ENCODE data around the gene RNF187. TPM values are rescaled to one million over a fixed set of nuclear protein-coding genes. Genes with fewer than 3 reads are reported as not detected.

RNF187 gene
- total RNA-seq, 2 experiments from 2014 or later: 129 to 139 TPM

GRCh38 chr1:228452194-228453021 lies 34.8 kb upstream of the RNF187 start:
- ATAC-seq: no peak
- POLR2A ChIA-PET: interaction anchor here (1.3 kb wide), 1 partner anchor 20 kb away, joined by 3 read pairs; no protein-coding TSS in a partner anchor
- Mint-ChIP-seq H3K27ac (no peak overlapping the region), H3K27me3 (ENCODE audit: low read depth) (peaks cover 13% of the 10 kb centered on the region), H3K36me3 (ENCODE audit: low read depth) (peaks cover 8% of the 10 kb centered on the region), H3K4me1 (ENCODE audit: low read depth) (peaks cover 31% of the 10 kb centered on the region), H3K9me3 (ENCODE audit: insufficient read depth) (no peaks in the 10 kb centered on the region), H3K4me3 (no peak overlapping the region)
- no peak for DNase-seq
- CTCF ChIA-PET: no interaction called here

- ChIA-PET CTCF (no interaction called here), POLR2A (interaction anchor here (1.3 kb wide), 1 partner anchor 20 kb away, joined by 3 read pairs; no protein-coding TSS in a partner anchor)
- ATAC-seq (no peak), DNase-seq (no peak)
- Mint-ChIP-seq H3K9me3 (ENCODE audit: insufficient read depth) (no peaks in the 10 kb centered on the region), H3K36me3 (ENCODE audit: low read depth) (peaks cover 10% of the 10 kb centered on the region), H3K4me1 (ENCODE audit: low read depth) (peaks cover 31% of the 10 kb centered on the region), H3K27me3 (ENCODE audit: low read depth) (peaks cover 7% of the 10 kb centered on the region), H3K4me3 (no peak overlapping the region), H3K27ac (peak overlapping the region; percentile 1)
Measured at GRCh38 chr1:228453022-228453560, 34.1 kb upstream of the RNF187 start.

GRCh38 chr1:228453614-228454013 lies 33.6 kb upstream of the RNF187 start:
- DNase-seq (no peak), ATAC-seq (no peak)
- H3K27me3 Mint-ChIP-seq (ENCODE audit: low read depth): peaks cover 3% of the 10 kb centered on the region
- ChIA-PET CTCF (no interaction called here), POLR2A (no interaction called here)
- H3K36me3 Mint-ChIP-seq (ENCODE audit: low read depth): peaks cover 11% of the 10 kb centered on the region
- peaks cover 34% of the 10 kb centered on the region for H3K4me1 Mint-ChIP-seq (ENCODE audit: low read depth)
- H3K27ac Mint-ChIP-seq: no peak overlapping the region
- no peak overlapping the region for H3K4me3 Mint-ChIP-seq
- no peaks in the 10 kb centered on the region for H3K9me3 Mint-ChIP-seq (ENCODE audit: insufficient read depth)

DNA sequence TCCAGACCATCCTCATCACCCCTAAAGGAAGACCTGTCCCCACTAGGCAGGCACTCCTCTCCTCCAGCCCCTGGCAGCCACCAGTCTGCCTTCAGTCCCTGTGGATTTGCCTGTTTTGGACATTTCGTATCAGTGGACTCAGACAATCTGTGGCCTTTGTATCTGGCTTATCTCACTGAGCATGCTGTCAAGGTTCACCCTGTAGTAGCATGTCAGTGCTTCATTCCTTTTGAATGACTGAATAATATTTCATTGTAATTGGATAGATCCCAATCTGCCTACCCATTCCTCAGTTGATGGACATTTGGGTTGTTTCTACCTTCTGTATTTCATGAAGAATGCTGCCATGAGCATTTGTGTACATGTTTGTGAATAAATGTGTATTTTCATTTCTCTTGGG lies 32.9 kb upstream of the RNF187 start:
- ChIA-PET CTCF (no interaction called here), POLR2A (interaction anchor here (2.8 to 5.0 kb wide), 2 partner anchors 11 to 49 kb away, joined by 14 to 60 read pairs; partner anchors contain the start of gene TRIM11)
- peak overlapping the region; percentile 19 for H3K27ac Mint-ChIP-seq
- H3K27me3 Mint-ChIP-seq (ENCODE audit: low read depth): peaks cover under 1% of the 10 kb centered on the region
- DNase-seq: no peak
- H3K36me3 Mint-ChIP-seq (ENCODE audit: low read depth): peaks cover 12% of the 10 kb centered on the region
- H3K4me3 Mint-ChIP-seq: no peak overlapping the region
- no peaks in the 10 kb centered on the region for H3K9me3 Mint-ChIP-seq (ENCODE audit: insufficient read depth)
- H3K4me1 Mint-ChIP-seq (ENCODE audit: low read depth): peaks cover 36% of the 10 kb centered on the region
- ATAC-seq: no peak

DNA sequence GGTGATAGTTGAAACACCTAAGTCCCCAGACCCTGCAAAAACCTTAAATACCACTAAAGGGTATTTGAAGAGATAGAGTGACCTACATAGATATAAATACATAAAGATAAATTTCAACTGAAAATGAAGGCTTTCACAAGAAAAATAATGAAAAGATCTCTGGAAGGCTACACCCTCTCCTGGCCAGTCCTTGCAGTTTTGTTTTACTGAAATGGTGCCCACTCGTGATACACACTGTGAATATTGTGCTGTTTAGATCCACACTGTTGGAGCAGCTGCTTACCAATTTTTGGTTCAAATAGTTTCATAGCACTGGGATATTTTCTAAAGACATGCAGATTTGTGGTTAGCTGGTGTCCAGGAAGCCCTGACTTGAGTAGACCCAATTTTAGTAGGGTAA lies 31.5 kb upstream of the RNF187 start:
- H3K4me3 Mint-ChIP-seq: peak overlapping the region; percentile 66
- peaks cover 36% of the 10 kb centered on the region for H3K4me1 Mint-ChIP-seq (ENCODE audit: low read depth)
- DNase-seq (no peak), ATAC-seq (no peak)
- peaks cover 16% of the 10 kb centered on the region for H3K36me3 Mint-ChIP-seq (ENCODE audit: low read depth)
- ChIA-PET CTCF (interaction anchor here (1.0 to 12.6 kb wide), 8 partner anchors 15 to 325 kb away, joined by 3 to 123 read pairs (median 4); no protein-coding TSS in a partner anchor), POLR2A (interaction anchor here (0.9 to 5.0 kb wide), 5 partner anchors 9 to 346 kb away, joined by 3 to 60 read pairs (median 4); partner anchors contain the start of genes MRPL55 and TRIM11)
- H3K9me3 Mint-ChIP-seq (ENCODE audit: insufficient read depth): no peaks in the 10 kb centered on the region
- H3K27ac Mint-ChIP-seq: no peak overlapping the region
- H3K27me3 Mint-ChIP-seq (ENCODE audit: low read depth): no peaks in the 10 kb centered on the region

- Mint-ChIP-seq H3K4me3 (peak overlapping the region; percentile 99), H3K36me3 (ENCODE audit: low read depth) (peaks cover 23% of the 10 kb centered on the region), H3K27me3 (ENCODE audit: low read depth) (no peaks in the 10 kb centered on the region), H3K9me3 (ENCODE audit: insufficient read depth) (no peaks in the 10 kb centered on the region), H3K4me1 (ENCODE audit: low read depth) (peaks cover 43% of the 10 kb centered on the region), H3K27ac (peak overlapping the region; percentile 100)
- ATAC-seq (no peak), DNase-seq (no peak)
- ChIA-PET POLR2A (interaction anchor here (0.9 to 5.0 kb wide), 6 partner anchors 9 to 347 kb away, joined by 3 to 60 read pairs (median 12); partner anchors contain the start of genes MRPL55, RNF187 and TRIM11), CTCF (interaction anchor here (0.6 to 12.6 kb wide), 11 partner anchors 9 to 320 kb away, joined by 3 to 123 read pairs (median 4); no protein-coding TSS in a partner anchor)
Measured at GRCh38 chr1:228456252-228457016, 30.7 kb upstream of the RNF187 start.

DNA sequence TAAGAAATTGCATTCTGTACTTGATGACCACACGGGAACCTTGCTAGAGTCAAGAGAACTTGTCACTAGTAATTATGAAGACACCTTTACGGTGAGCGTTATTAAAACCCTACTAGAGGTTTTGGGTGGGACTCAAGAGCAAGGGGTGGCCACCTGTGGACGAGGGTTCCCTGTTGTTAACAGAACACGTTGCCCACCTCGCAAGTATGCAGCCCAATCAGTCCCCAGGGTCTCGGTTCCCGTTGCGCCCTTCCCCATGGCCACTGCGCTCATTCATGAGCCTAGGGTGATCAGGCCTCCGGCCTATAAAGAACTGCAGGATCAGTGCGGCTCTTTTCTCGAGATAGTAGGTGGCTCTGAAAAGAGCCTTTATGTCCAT lies 30.2 kb upstream of the RNF187 start:
- Mint-ChIP-seq H3K4me3 (peak overlapping the region; percentile 99), H3K27me3 (ENCODE audit: low read depth) (no peaks in the 10 kb centered on the region), H3K4me1 (ENCODE audit: low read depth) (peaks cover 46% of the 10 kb centered on the region), H3K9me3 (ENCODE audit: insufficient read depth) (no peaks in the 10 kb centered on the region), H3K27ac (peak overlapping the region; percentile 100), H3K36me3 (ENCODE audit: low read depth) (peaks cover 26% of the 10 kb centered on the region)
- ChIA-PET CTCF (interaction anchor here (0.8 to 12.6 kb wide), 13 partner anchors 9 to 186 kb away, joined by 3 to 123 read pairs (median 4); partner anchors contain the start of gene RNF187), POLR2A (interaction anchor here (0.6 to 5.0 kb wide), 22 partner anchors 9 to 350 kb away, joined by 3 to 60 read pairs (median 4); partner anchors contain the start of genes RNF187 and TRIM11)
- DNase-seq (no peak), ATAC-seq (peak; percentile 9)

- Mint-ChIP-seq H3K4me3 (peak overlapping the region; percentile 99), H3K27me3 (ENCODE audit: low read depth) (no peaks in the 10 kb centered on the region), H3K27ac (peak overlapping the region; percentile 100), H3K9me3 (ENCODE audit: insufficient read depth) (no peaks in the 10 kb centered on the region), H3K36me3 (ENCODE audit: low read depth) (peaks cover 30% of the 10 kb centered on the region), H3K4me1 (ENCODE audit: low read depth) (peaks cover 51% of the 10 kb centered on the region)
- CTCF ChIA-PET: interaction anchor here (1.1 to 12.6 kb wide), 14 partner anchors 8 to 292 kb away, joined by 3 to 123 read pairs (median 4); partner anchors contain the start of genes IBA57 and RNF187
- peak; percentile 82 for ATAC-seq
- POLR2A ChIA-PET: interaction anchor here (0.6 to 5.0 kb wide), 27 partner anchors 8 to 351 kb away, joined by 3 to 60 read pairs (median 4); partner anchors contain the start of genes RNF187 and TRIM11
- peak; percentile 95 for DNase-seq
Measured at GRCh38 chr1:228457396-228458176, 29.6 kb upstream of the RNF187 start.

GRCh38 chr1:228459091-228459993 lies 27.8 kb upstream of the RNF187 start:
- peak; percentile 6 for ATAC-seq
- Mint-ChIP-seq H3K36me3 (ENCODE audit: low read depth) (peaks cover 31% of the 10 kb centered on the region), H3K27me3 (ENCODE audit: low read depth) (no peaks in the 10 kb centered on the region), H3K4me3 (peak overlapping the region; percentile 99), H3K27ac (peak overlapping the region; percentile 100), H3K9me3 (ENCODE audit: insufficient read depth) (no peaks in the 10 kb centered on the region), H3K4me1 (ENCODE audit: low read depth) (peaks cover 48% of the 10 kb centered on the region)
- DNase-seq: peak; percentile 80
- POLR2A ChIA-PET: interaction anchor here (0.8 to 5.0 kb wide), 9 partner anchors 12 to 293 kb away, joined by 3 to 60 read pairs (median 16); partner anchors contain the start of genes RNF187 and TRIM11
- CTCF ChIA-PET: interaction anchor here (1.0 to 12.6 kb wide), 10 partner anchors 10 to 294 kb away, joined by 3 to 123 read pairs (median 8); partner anchors contain the start of genes IBA57 and RNF187

DNA sequence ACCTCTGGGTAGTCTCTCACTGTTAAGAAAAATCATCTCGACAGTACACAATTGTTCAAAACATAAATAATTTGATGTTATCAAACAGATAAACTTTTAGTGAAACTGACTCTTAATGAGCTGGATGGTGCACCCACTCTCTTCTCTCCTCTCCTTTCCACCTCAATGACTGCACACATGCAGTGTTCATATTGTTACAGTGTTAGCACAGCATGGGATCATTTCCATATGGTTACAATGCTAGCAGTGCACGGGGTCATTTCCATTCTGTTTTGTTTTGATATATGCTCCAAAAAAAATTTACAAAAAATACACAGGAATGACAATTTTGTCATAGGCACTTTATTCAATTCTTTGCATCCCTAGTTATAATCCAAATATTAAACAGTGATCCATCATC lies 26.4 kb upstream of the RNF187 start:
- ATAC-seq (no peak), DNase-seq (no peak)
- Mint-ChIP-seq H3K4me3 (peak overlapping the region; percentile 55), H3K27me3 (ENCODE audit: low read depth) (no peaks in the 10 kb centered on the region), H3K36me3 (ENCODE audit: low read depth) (peaks cover 29% of the 10 kb centered on the region), H3K9me3 (ENCODE audit: insufficient read depth) (no peaks in the 10 kb centered on the region), H3K27ac (peak overlapping the region; percentile 47), H3K4me1 (ENCODE audit: low read depth) (peaks cover 54% of the 10 kb centered on the region)
- ChIA-PET POLR2A (interaction anchor here (1.3 kb wide), 1 partner anchor 25 kb away, joined by 4 read pairs; no protein-coding TSS in a partner anchor), CTCF (interaction anchor here (0.7 to 12.6 kb wide), 5 partner anchors 9 to 330 kb away, joined by 3 to 123 read pairs (median 11); partner anchors contain the start of gene RNF187)
